OCI-LY3 (cell line): Measurements from ENCODE around the gene VTI1B.
"Not testable (repeated sequence)": the region's sequence is repeated elsewhere in the genome, so short reads cannot be mapped to it uniquely, and the experiment has no call there.

Source experiments
- H2AFZ ChIP-seq: fragments of 200-600, 300-600 bp; shearing (Covaris generic); 2 replicates; pipeline ENCODE4 v1.6.0; 2014; ENCODE audit warnings: antibody characterized with exemption, low read depth, low read length
- H3K27ac ChIP-seq: fragments of 200-600, 300-600 bp; sonication (generic); 2 replicates; pipeline ENCODE4 v1.5.1; 2014; ENCODE audit warnings: mild to moderate bottlenecking, low read length, moderate library complexity, mixed read lengths
- H3K27me3 ChIP-seq: fragments of 200-600, 300-600 bp; sonication (generic); 2 replicates; pipeline ENCODE4 v1.6.1; 2014; ENCODE audit warnings: low read depth, low read length, mixed read lengths
- H3K36me3 ChIP-seq: fragments of 200-600, 300-600 bp; sonication (generic); replicated peaks from 2 replicates; pipeline ENCODE3; 2014; ENCODE audit warnings: low read depth, low read length, mixed read lengths
- H3K4me1 ChIP-seq: fragments of 300-600, 200-600 bp; sonication (generic); 2 replicates; pipeline ENCODE4 v1.6.1; 2014; ENCODE audit warnings: low read length, mixed read lengths
- H3K4me2 ChIP-seq: fragments of 200-600, 300-600 bp; sonication (generic); 2 replicates; pipeline ENCODE4 v1.6.1; 2014; ENCODE audit warnings: low read length, mixed read lengths
- H3K4me3 ChIP-seq: fragments of 300-600, 200-600 bp; sonication (generic); 2 replicates; pipeline ENCODE4 v1.5.1; 2014; ENCODE audit warnings: antibody characterized with exemption, mild to moderate bottlenecking, low read length, moderate library complexity
- H3K79me2 ChIP-seq: fragments of 300-600, 200-600 bp; shearing (Covaris generic); 2 replicates; pipeline ENCODE4 v1.6.1; 2014; ENCODE audit warnings: mild to moderate bottlenecking, low read length, mixed read lengths
- H3K9ac ChIP-seq: fragments of 300-600, 200-600 bp; shearing (Covaris generic); 2 replicates; pipeline ENCODE4 v1.6.0; 2014; ENCODE audit warnings: mild to moderate bottlenecking, low read length, moderate library complexity
- H3K9me3 ChIP-seq: fragments of 200-600, 300-600 bp; shearing (Covaris generic); 2 replicates; pipeline ENCODE4 v1.6.1; 2014; ENCODE audit warnings: low read length, mixed read lengths; ENCODE audit not compliant: insufficient read depth
- H4K20me1 ChIP-seq: fragments of 200-600, 300-600 bp; sonication (generic); 2 replicates; pipeline ENCODE4 v1.6.1; 2016; ENCODE audit warnings: low read length, mixed read lengths; ENCODE audit not compliant: insufficient read depth
- EZH2phosphoT487 ChIP-seq: fragments of 200-600 bp; shearing (Covaris generic); IDR thresholded peaks from 2 replicates; pipeline ENCODE4 v1.6.1; 2018; ENCODE audit warnings: antibody characterized with exemption, mixed run types, low read depth
- TF ChIP-seq, protein P1 (sequence below): fragments of 200-600, 300-600 bp; sonication (generic); IDR thresholded peaks from 2 replicates; pipeline ENCODE4 v1.5.1; 2014; ENCODE audit warnings: antibody characterized with exemption, low read length, low read depth

Gene VTI1B

DNA sequence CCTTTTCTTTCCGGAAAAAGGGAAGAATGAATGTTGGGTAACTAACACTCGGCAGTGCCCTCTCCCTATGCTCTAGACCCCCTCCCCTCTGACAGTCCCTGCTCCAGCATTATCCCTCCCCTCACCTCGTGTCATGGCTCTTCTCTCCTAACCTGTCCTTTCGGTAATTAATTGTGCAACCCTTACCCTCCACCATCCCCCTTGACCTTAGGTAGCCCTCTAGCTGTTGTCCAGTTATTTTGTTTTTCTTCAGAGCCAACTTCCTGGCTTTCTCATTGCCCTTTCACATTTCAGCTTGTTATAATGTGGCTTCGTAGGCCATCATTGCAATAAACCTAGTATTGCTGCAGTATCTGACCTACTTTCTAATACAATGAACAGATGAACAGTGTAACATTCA is 43.5 kb downstream of the VTI1B start:
- H3K79me2 ChIP-seq: no peaks in the 10 kb centered on the region

DNA sequence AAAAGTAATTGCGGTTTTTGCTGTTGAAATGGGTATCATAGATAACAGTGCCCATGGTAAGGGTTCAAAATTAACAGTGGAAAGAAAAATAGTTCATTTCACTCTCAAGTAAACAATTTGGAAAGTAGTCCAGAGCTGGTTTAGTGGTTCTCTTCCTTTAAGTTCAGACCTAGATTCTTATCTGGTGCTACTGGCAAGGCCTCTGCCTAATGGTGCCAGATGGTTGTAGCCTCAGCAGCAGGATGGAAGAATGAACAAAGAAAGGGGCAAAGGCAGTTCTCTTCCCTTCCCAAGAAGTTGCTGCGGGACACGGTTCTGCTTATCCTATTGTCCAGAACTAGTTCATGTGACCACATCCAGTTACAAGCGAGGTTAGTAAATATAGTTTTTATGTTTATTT is 44.2 kb downstream of the VTI1B start:
- no peak for TF ChIP-seq EZH2phosphoT487
- TF ChIP-seq, protein P1, sequence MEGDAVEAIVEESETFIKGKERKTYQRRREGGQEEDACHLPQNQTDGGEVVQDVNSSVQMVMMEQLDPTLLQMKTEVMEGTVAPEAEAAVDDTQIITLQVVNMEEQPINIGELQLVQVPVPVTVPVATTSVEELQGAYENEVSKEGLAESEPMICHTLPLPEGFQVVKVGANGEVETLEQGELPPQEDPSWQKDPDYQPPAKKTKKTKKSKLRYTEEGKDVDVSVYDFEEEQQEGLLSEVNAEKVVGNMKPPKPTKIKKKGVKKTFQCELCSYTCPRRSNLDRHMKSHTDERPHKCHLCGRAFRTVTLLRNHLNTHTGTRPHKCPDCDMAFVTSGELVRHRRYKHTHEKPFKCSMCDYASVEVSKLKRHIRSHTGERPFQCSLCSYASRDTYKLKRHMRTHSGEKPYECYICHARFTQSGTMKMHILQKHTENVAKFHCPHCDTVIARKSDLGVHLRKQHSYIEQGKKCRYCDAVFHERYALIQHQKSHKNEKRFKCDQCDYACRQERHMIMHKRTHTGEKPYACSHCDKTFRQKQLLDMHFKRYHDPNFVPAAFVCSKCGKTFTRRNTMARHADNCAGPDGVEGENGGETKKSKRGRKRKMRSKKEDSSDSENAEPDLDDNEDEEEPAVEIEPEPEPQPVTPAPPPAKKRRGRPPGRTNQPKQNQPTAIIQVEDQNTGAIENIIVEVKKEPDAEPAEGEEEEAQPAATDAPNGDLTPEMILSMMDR: no peak
- no peaks in the 10 kb centered on the region for H4K20me1 ChIP-seq
- H3K27ac ChIP-seq: no peak overlapping the region
- H3K4me2 ChIP-seq: no peak overlapping the region
- H3K9me3 ChIP-seq: no peaks in the 10 kb centered on the region
- H3K36me3 ChIP-seq: no peaks in the 10 kb centered on the region
- no peaks in the 10 kb centered on the region for H3K4me1 ChIP-seq
- H3K9ac ChIP-seq: no peak overlapping the region
- peaks cover 2% of the 10 kb centered on the region; the same call in 1 of the 2 replicates for H3K27me3 ChIP-seq
- H3K79me2 ChIP-seq: no peaks in the 10 kb centered on the region
- H3K4me3 ChIP-seq: no peak overlapping the region
- no peak overlapping the region for H2AFZ ChIP-seq

More for the DNA sequence above, 43.5 kb downstream of the VTI1B start:
- Histone ChIP-seq H4K20me1 (no peaks in the 10 kb centered on the region), H3K4me2 (no peak overlapping the region), H3K4me3 (no peak overlapping the region), H3K36me3 (no peaks in the 10 kb centered on the region), H3K4me1 (peaks cover 1% of the 10 kb centered on the region), H2AFZ (no peak overlapping the region), H3K9ac (no peak overlapping the region), H3K27ac (no peak overlapping the region), H3K9me3 (no peaks in the 10 kb centered on the region), H3K27me3 (peaks cover 2% of the 10 kb centered on the region; the same call in 1 of the 2 replicates)
- TF ChIP-seq, protein P1: no peak
- no peak for TF ChIP-seq EZH2phosphoT487

DNA sequence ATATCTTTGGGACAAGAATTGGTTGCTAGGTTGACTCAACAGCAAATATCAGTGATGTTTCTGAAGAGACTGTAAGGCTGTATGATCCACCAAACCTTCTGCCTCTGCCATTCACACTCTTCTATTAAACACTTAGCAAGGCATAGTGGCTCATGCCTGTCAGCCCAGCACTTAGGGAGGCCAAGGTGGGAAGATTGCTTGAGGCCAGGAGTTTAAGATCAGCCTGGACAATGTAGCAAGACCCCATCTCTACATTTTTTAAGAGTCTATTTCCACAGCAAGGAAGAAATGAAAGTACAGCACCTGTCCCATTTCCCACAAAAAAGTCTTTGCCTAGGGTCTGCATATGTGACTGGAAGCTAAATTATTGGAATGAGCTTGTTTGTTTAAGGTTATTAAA is 46.9 kb downstream of the VTI1B start:
- TF ChIP-seq, protein P1: no peak
- H3K4me3 ChIP-seq: no peak overlapping the region
- no peaks in the 10 kb centered on the region for H3K79me2 ChIP-seq
- H3K9ac ChIP-seq: no peak overlapping the region
- no peak overlapping the region for H3K27ac ChIP-seq
- no peaks in the 10 kb centered on the region for H3K9me3 ChIP-seq
- peaks cover 2% of the 10 kb centered on the region; the same call in 1 of the 2 replicates for H3K27me3 ChIP-seq
- H3K4me2 ChIP-seq: no peak overlapping the region
- no peaks in the 10 kb centered on the region for H4K20me1 ChIP-seq
- H3K36me3 ChIP-seq: no peaks in the 10 kb centered on the region
- no peaks in the 10 kb centered on the region for H3K4me1 ChIP-seq
- no peak overlapping the region for H2AFZ ChIP-seq

GRCh38 chr14:67626131-67626530 is 48.3 kb downstream of the VTI1B start:
- not testable (repeated sequence) for H3K4me2 ChIP-seq, H3K4me3 ChIP-seq, H3K9me3 ChIP-seq, H3K27ac ChIP-seq, H2AFZ ChIP-seq, H3K9ac ChIP-seq, H3K36me3 ChIP-seq, H3K4me1 ChIP-seq, H3K27me3 ChIP-seq, H3K79me2 ChIP-seq, H4K20me1 ChIP-seq

DNA sequence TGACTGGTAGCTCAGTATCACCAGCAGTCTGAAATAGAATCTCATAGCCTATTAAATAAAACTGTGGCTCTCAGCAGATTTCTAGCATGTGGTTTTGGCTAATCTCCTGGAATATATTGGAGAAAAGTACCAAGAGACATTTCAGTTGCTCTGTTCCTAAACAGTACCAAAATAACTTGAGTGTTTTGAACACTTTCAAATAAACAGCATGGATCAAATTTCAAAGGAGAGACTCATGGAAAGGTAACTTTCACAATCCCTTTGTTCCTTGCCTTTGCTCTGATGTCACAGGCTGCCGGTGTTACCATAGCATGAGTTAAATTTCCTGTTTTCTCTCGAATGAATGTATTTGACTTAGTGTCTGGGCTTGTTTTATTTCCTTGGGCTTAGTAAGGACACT is 51.3 kb downstream of the VTI1B start:
- no peak overlapping the region for H2AFZ ChIP-seq
- H3K4me1 ChIP-seq: peaks cover 9% of the 10 kb centered on the region
- no peak for TF ChIP-seq EZH2phosphoT487
- TF ChIP-seq, protein P1: no peak
- H3K9me3 ChIP-seq: no peaks in the 10 kb centered on the region
- no peak overlapping the region for H3K27ac ChIP-seq
- no peak overlapping the region for H3K9ac ChIP-seq
- no peaks in the 10 kb centered on the region for H3K79me2 ChIP-seq
- no peaks in the 10 kb centered on the region for H3K36me3 ChIP-seq
- H3K27me3 ChIP-seq: peaks cover 10% of the 10 kb centered on the region
- no peaks in the 10 kb centered on the region for H4K20me1 ChIP-seq
- no peak overlapping the region for H3K4me3 ChIP-seq
- H3K4me2 ChIP-seq: no peak overlapping the region
